DLD1 (cell line): ENCODE data around the gene ELMO1.

Source experiments
- in situ Hi-C: cut with HindIII; loops from 2 replicates; pipeline ENCODE4 v1.10.0; 2017; ENCODE audit warnings: low sequenced_read_pairs

Gene ELMO1

DNA sequence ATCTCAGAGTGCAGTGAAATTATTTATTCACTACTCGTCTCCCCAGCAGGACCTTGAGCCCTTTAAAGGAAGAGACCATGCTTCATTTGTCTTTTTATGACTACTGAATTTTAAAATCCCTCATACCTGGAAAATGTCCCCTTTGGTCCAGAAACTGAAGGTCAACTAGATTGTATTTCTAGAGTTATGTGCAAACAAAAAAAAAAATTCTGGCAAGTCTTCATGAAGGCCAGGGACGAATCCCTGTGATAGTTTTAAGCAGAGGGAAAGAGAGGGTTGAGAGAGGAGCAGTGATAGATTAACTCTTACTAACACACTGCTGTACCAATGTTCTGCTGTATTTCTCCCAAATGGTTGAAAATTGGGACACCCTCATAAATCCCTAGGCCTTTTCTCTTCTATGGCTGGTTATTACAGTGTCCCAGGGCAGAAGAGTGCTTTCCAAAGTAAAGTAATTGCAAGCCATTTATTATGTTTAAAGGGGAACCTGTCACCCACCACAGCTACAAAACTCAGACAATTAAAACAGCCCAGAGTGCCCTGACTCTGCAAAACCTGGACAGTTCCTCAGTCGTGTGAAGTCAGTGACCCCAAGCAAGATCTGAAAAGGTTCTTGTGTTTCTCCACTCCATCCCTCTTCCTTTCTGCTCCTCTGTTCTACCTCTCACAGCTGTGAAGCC lies 541.6 kb downstream of the ELMO1 start:
- in situ Hi-C loops = no loop called here

DNA sequence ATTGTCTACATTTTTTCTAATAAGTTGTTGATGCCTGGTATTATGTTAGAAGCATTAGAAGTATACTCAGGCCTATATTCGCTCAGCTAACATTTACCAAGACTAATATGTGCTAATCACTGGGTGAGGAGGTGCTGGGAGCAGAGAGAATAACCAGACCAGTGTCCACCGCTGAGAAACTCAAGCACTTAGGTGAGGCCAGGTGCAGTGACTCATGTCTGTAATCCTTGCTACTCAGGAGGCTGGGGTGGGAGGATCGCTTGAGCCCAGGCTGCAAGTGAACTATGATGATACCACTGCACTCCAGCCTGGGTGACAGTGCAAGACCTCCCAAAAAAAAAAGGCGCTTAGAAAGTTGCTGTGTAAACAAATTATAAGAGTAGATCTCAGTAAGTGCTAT lies 542.2 kb downstream of the ELMO1 start:
- in situ Hi-C loops = no loop called here

DNA sequence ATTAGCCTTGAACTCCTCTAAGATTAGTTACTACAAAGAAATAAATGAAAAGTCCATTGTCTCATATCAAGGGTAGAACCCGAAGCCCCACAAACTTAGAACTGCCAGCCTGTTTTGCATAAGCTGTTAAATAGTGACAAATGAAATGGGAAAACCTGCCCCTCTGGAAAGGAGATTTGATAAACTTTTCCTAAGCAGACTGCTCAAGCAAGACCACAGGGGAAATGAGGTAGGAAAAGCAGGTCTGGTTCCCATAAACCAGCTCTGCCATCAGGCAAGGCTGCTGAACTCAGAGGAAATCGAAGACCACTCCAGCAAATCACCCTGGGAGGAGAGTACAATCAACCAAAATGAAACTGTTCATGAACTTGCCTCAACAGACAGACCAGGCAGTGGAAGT lies 542.8 kb downstream of the ELMO1 start:
- in situ Hi-C loops = no loop called here

DNA sequence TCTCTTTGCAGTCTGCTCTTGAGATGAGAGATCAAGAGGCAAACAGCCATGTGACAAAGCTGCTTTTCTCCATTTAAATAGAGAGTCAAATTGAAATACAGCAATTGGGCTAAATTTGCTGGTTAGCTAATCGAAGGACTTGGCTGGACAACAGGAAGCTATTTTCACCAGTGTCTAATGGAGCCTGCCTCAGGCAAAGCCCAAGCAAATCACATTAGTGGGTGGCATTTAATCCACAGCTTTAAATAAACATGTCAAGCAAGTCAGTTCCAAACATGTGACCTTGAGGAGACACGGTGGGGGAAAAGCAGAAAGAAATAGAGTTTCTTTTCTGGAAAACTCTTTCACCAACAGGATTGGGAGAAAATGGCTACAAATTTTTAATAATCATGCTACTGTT lies 543.9 kb downstream of the ELMO1 start:
- in situ Hi-C loops = no loop called here

DNA sequence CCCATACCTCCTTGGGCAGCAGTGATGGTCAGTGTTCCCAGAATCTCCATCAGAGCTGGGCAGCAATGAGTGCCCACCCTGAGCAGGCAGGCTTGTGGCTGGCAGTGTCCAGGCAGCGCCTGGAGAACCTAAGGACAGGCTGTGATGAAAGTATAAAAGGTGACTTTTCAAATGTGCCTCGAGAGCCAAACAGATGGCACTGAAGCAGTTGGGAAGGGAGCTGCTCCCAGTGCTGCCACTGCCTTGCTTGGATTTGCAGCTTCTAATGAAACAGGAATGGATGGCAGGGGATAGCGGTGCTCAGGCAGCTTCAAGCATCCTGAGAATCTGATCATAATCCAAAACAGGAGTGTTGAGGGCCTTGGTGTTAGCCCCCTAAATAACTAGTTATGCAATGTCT lies 544.6 kb downstream of the ELMO1 start:
- in situ Hi-C loops = no loop called here

DNA sequence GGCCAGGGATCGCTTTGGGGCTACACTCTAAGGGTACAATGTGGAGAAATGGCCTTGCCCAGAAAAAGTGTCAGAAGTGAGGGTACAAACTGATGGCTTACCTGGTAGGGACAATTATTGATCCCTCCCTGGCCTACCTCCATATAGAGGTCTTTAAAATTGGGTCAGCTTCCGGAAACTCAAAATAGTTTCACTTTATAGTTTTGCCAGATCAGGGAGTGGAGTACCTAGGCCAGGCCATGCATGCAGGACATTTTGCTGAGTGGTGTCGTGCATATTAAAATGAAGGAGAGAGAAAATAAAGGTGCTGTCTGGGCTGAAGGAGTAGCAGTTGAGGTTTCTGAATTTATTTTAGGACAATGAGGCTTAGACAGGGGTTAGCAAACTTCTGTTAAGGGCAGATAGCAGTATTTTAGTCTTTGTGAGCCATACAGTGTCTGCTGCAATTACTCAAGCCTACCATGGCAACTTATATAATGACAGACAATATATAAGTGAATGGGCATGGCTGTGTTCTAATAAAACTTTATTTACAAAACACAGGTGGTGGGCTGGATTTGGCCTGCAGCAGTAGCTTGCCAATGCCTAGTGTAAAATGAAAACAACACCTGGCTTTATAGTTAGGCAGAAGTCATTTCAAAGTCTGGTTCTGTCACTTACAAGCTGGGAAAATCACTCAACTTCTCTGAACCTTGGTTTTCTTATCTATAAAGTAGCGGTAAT lies 547.5 kb downstream of the ELMO1 start:
- in situ Hi-C loops = no loop called here

DNA sequence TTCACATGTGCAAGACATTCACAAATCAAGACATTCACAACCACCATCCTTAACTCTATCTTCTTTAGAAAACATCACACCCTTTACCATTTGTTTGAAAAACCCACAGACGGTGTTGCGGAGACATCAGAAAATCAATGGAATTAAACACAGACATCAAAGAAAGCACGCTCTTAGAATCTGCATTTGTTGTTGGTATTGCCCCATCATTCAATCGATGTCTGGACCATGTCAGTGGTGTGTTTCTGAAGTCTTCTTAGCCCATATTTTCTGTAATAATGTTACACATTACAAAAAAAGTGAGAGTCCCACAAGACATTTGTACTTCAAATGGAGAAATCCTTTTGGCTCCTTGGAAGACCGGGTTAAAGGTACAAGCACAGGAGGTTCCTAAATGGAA lies 550.5 kb downstream of the ELMO1 start:
- in situ Hi-C loops = no loop called here

DNA sequence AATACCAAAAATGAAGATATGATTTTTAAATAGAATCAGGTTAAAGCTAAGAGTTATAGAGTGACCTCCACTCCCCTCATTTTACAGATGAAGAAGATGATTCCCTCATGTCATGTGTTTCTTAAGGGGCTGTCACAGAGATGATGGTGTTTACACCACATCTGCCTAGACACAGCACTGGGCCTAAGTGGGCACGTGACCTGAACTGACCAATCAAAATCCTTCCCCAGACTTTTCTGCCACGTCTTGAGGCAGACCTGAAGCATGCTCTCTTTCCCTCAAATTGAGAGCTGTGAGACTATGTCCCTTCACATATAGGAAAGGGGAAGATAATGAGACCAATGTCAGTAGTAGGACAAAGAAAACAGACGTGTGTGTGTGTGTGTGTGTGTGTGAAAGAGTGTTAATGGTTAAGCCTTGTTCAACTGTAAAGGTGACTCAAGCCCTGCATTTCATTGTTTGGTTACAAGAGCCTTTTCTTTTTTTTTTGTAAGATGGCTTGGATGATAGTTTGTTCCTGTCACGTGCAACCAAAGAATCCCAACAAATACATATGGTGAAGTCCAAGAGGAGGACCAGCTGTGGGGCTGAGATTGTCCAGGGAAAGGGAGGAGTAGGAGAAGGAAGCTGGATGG lies 551.6 kb downstream of the ELMO1 start:
- in situ Hi-C loops = no loop called here

DNA sequence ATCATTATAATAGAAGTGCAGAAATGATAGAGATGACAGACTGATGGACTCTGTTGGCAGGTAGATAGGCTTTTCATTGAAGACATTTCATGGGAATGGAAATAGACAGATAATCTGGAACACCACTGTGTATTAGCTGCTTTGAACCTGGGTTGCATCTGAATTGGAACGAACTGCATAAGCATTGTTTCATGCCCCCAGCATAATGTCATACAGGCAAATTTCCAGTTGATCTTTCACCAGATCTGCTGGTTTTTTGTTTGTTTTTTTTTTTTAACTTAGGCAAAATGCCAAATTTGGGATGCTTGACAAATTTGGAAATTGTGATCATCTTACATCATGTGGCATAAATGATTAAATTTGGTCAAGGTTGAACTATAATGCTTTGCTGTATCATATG lies 552.2 kb downstream of the ELMO1 start:
- in situ Hi-C loops = no loop called here

DNA sequence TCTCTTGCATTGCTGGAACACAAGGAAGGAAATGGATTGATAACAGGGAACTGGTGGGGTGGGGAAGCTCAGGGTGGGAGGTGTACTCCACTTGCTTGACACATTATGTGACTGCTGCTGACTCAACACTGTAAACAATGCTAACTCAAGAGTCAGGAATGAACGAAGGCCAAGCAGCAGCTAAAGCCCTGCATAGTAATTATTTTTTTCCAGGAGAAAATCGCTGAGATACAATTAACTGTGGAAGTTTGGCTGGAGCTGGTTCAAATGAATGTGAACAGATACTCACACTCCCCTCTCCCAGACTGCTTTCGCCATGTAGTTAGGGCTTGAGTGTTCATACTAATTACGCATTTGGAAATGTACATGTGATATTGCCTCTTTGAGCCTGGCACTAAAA lies 553.5 kb downstream of the ELMO1 start:
- in situ Hi-C loops = no loop called here

DNA sequence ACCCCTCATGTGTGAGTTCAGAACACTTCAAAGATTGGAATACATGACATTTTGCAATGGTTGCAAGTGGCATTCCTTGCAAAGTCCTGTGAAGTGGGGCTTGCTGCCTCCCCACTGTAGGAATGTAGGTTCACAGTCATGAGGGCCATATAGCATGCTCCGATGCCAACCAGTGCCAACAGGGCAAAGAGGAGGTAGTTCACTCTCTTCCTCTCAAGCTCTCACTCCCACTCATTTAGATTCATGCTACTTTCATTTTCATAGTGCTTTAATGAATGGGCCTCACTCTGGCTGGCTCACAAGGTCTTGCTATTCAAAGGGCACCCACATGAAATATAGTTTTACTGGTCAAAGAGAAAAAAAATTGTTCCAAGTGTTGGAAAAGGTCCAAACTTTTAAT lies 554.5 kb downstream of the ELMO1 start:
- in situ Hi-C loops = no loop called here

DNA sequence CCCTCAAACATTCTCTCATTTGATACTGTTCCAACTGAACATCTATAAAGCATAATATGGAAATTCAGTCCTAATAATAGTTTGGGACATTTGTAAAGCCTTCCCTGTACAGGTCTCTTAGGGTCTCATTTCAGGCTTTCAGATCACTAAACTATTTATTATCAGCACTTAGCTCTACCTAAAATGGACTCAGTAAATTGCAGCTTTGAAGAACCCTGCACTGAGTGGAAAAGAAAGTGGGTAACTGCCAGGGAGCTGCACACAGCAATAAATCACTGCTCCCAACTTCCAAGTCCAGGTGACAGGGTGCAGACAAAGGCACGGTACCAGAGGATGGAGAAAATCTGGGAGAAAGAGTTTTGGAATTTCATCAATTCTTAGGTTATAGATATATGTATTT lies 559.5 kb downstream of the ELMO1 start:
- in situ Hi-C loops = no loop called here

DNA sequence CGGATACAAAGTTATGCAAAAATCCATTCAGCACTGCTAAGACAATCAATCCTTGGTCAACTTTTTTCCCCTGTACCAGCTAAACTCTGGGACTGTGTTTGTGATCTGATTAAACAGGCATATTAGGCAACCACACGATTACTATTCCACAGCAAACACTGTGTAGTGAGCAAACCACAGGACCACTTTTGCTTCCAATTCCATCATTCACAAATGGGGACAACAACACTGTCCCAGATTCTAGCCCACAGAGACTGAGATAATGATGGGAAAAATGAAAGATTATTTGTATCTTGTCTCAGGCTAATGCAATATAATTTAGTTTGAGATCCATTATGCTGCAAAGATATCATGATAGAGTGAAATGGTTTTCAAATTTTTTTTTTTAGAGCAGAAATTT lies 560.7 kb downstream of the ELMO1 start:
- in situ Hi-C loops = no loop called here

DNA sequence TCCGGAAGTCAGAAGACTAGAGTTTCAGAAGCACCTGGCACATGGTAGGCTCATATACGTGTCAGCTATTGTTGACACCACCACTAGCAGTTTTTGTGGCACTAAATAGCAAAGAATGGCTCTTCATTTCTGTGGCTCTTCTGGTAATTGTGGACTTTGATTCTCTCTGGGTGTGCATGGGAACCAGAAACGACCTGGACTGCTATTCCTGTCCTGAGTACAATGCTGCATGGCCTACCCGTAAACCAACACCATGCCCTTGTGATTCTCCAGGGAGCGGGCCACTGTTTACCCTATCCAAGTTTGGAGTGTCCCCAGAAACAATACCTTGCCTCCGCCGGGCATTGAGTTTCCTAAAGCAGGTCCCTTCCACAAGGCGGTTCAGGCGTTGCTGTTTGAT lies 561.4 kb downstream of the ELMO1 start:
- in situ Hi-C loops = no loop called here

DNA sequence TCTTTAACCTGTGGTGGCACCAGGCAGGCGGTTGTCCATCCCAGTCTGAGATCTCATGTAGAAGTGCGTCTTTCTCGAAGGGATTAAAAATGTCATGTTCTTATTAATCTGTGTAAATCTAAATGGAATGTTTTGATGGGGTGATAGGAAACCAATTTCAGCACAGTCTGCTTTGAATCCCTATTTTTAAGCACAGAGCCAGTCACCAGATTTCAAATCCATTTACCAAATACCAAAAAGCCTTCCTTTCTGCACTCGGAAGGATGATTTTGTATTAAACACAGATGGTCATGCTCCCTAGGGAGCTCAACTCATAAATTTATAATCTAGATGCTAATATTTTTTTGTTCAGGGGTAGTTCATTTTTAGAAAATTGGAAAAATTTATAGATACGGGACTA lies 563.8 kb downstream of the ELMO1 start:
- in situ Hi-C loops = no loop called here

DNA sequence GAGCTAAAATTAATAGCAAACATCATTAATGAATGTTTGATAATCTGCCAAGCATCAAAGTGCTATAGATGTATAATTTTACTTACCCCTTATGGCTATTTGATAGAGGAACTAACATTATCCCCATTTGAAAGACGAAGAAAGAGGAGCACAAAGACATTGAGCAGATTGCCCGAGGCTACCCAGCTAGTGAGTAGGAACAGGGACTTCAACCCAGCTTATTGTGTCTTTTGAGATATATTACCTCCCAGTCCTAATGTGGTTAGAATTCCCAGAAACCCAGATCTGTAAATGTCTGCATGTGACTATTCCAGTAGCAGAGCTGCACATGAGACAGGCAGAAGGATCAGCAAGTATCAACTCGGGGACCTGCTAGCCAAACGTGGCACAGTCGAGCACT lies 564.3 kb downstream of the ELMO1 start:
- in situ Hi-C loops = no loop called here

DNA sequence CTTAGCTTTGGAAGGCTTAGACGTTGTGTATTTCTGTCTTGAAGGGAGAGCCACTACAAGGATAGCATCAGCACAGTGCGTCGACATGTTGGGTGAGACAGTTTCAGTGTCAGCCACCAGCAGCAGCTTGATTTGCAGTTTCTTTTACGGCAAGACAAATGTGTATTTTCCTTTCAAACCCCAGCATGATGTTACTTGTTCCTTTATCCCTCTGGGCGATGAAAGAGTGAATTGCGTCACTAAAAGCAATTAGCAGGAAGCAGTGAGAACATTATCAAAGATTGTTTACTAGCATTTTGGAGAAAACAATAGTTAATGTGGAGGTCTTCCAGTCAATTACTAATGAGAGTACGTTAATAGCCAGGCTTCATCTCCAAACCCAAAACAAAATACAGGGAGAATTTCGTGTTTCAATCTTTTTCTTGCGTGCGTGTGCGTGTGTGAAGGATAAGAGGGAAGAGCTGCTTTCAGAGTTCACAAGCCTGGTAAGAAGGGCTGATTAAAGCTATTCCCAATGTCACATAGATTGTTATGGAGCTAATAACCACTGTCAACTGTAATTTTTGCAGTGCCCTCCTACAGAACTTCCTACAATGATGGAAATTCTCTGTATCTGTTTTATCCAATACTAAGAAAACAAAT lies 567.3 kb downstream of the ELMO1 start:
- in situ Hi-C loops = no loop called here

DNA sequence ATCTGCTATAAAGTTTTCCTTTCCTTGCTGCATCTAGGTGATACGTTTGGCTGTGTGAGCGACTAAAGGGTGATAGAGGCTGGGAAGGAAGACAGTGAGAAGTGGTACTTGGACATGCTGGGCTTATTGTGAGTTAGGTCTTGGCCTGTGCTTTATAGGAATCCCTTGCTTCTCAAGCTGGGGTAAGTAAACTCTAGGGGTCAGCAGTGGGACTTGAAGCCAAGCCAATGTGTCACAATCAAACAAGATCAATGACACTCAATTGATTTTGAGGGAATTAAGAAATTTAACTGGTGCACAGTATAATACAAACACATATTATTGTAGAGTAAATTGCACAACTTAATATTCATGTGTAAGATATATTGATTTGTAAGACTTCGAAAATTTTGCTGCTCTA lies 568.6 kb downstream of the ELMO1 start:
- in situ Hi-C loops = no loop called here

DNA sequence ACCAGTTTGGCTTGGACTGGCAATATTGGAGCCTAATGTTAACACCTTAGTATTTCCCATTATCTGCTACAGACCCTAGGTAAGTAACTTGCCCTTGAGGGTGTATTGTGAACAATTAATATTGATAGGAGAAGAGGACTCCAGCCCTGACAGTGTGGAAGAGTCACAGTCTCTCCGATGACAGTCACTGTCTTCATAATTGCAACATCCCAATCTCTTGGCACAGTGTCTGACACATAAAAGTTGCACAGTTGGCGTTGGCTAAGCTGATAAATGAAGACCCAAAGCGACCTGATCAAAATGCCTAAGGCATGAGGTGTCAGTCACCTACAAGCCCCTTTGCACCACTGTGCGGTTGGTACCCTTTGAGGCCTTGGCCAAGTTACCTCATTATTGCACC lies 569.6 kb downstream of the ELMO1 start:
- in situ Hi-C loops = no loop called here

DNA sequence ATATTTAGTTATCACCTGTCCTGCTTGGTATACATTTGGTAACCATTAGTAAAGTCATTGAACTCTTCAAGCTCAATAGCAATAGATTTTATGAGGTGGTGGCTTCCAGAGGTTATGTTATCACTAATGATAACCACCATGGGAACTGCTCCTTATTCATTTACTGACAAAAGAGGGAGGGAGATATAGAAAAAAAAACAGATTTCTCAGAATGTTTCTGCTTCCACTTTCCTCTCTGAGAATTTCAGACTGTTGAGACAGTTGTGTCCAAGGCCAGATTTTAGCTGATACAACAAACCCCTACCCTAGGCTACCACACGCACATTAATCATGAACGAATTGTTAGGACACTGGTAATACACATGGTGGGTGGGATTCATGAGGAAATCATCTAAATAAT lies 570.4 kb downstream of the ELMO1 start:
- in situ Hi-C loops = no loop called here

DNA sequence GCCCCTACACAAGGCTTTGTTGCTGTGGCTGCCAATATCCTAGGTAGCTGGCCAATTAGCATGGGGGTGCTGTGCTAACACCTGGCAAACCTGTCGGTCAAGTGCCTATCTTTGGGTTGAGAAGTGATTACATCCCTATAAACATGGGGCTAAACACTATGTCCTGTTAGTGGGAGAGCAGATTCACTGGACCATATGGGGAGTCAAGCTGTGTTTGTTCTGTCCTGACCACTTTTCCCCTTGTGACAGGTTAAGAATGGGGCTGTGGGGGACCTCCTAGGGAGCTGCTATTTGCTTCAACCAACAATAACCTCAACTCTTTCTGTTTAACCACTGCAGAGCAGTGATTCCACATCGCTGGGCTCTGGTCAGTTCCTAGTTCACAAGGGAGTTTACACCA lies 572.9 kb downstream of the ELMO1 start:
- in situ Hi-C loops = no loop called here

DNA sequence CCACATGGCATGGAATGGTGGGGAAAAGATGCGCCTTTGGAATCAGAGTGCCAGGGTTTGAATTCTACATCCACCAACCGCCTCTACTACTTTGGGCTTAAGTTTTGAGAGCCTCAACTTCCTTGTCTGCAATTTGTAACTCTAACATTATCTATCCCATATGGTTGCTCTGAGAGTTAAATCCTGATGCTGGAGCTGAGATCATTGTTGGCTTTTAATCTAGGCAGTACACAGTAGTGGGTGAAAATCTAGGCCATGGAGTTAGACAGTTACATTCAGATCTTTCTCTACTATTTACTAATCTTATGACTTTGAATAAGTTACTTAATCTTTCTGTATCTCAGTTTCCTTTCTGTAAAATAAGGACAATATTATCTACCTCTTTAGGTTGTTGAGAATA lies 574.6 kb downstream of the ELMO1 start:
- in situ Hi-C loops = no loop called here
